ENCODE data around the gene NYNRIN. TPM values are rescaled to one million over a fixed set of nuclear protein-coding genes. Genes with fewer than 3 reads are reported as not detected.
"Not testable (repeated sequence)": the region's sequence is repeated elsewhere in the genome, so short reads cannot be mapped to it uniquely, and the experiment has no call there.

The NYNRIN gene
- under 1 TPM in 1 of 2 experiments, not detected in 1; 0.02 TPM for total RNA-seq

DNA sequence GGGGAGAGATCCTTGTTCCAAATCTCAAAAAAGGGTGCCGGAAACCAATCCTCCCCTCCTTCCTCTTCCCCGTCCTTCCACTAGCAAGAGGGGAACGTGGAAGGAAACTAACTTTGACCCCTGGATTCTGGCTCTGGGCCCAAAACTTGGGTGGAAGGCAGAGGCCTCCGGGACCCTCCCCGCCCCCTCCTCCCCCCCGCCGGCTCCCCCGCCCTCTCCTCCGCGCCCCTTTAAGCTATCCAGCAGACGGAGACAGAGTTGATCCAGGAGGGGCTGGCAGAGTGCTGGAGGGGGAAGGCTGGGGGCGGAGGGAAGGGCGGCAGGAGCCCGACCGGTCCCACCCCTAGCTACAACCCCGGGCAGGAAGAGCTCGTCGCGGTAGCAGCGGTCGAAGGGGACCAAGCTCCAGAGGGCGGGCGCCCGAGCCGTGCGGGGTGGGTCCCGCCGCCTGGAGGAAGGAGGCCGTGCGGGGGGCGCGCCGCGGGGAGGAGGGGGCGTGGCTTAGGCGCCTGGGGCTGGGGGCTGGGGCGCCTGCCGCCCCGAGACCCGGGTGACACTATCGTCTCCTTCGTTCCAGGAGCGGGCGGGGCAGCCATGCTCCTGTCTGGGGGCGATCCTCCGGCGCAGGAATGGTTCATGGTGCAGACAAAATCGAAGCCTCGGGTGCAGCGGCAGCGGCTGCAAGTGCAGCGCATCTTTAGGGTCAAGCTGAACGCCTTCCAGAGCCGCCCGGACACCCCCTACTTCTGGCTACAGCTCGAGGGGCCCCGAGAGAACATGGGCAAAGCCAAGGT, at the start of gene NYNRIN:
Gene NYNRIN, plus strand, starts transcription at position 351 of the 794 bp plus-strand sequence. Its CDS starts 244 bp downstream, at position 595.
- Mint-ChIP-seq H3K4me3 (peak within 1 kb of the TSS; percentile 37), H3K9me3 (no peaks in the 10 kb centered on the region), H3K27ac (no peak within 1 kb of the TSS), H3K27me3 (ENCODE audit: low read depth) (peaks cover 2% of the 10 kb centered on the region), H3K4me1 (ENCODE audit: low read depth) (peaks cover 6% of the 10 kb centered on the region), H3K36me3 (ENCODE audit: low read depth) (no peaks in the 10 kb centered on the region)
- intact Hi-C loops (cut with micrococcal nuclease) = loop anchor here (2.0 kb wide), 1 partner anchor 32 kb away; no protein-coding TSS in a partner anchor
- CTCF ChIA-PET = interaction anchor here (1.3 to 1.4 kb wide), 2 partner anchors 32 to 65 kb away, joined by 3 to 5 read pairs; no protein-coding TSS in a partner anchor
- peak; percentile 27 for DNase-seq

DNA sequence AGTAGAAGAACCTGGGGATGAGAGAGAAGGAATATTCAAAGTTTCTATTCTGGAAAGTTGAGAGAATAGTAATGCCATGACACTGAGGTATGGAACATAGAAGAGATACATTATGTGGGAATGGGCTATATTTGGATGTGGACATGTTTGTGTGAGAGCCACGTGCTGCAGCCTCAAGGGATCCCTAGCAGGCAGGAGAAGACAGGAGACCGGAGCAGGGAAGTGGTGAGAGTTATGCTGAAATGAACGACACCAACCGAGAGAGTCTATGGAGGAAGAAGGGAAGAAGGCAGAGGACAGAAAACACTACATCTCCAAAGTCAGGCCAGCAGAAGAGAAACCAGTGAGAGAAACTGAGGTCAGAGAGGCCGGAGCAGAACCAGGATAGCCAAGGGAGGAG, 49.1 kb upstream of the NYNRIN start:
- Mint-ChIP-seq H3K4me1 (ENCODE audit: low read depth) (peaks cover 8% of the 10 kb centered on the region), H3K27ac (no peak overlapping the region), H3K4me3 (no peak overlapping the region), H3K27me3 (ENCODE audit: low read depth) (peaks cover 37% of the 10 kb centered on the region), H3K9me3 (no peaks in the 10 kb centered on the region), H3K36me3 (ENCODE audit: low read depth) (no peaks in the 10 kb centered on the region)
- DNase-seq = no peak
- CTCF ChIA-PET = interaction anchor here (0.7 to 1.2 kb wide), 2 partner anchors 16 to 19 kb away, joined by 4 to 6 read pairs; no protein-coding TSS in a partner anchor
- intact Hi-C loops (cut with micrococcal nuclease) = no loop called here

DNA sequence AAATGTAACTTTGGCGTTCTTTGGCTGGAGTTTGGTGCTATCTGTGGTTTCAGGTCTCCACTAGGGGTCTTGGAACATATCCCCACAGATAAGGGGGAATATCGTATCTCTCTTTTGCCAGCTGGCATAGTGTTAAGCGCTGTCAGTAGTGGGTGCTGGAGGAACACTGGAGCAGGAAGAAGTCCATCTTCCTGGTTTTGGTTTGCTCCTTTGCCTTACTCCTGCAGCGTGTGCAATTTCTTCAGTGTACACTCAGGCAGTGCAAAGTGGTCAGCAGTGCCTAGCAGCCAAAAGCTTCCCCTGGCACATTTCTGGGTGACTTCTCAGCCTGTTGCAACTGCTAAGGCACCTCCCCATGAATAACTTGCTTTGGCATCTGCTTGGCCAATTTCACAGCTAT, 47.3 kb upstream of the NYNRIN start:
- intact Hi-C loops (cut with micrococcal nuclease) = no loop called here
- Mint-ChIP-seq H3K27ac (no peak overlapping the region), H3K4me3 (no peak overlapping the region), H3K27me3 (ENCODE audit: low read depth) (peaks cover 31% of the 10 kb centered on the region), H3K36me3 (ENCODE audit: low read depth) (no peaks in the 10 kb centered on the region), H3K4me1 (ENCODE audit: low read depth) (peaks cover 8% of the 10 kb centered on the region), H3K9me3 (no peaks in the 10 kb centered on the region)
- CTCF ChIA-PET = interaction anchor here (0.7 to 1.8 kb wide), 5 partner anchors 18 to 86 kb away, joined by 3 to 11 read pairs (median 5); no protein-coding TSS in a partner anchor
- DNase-seq = no peak

DNA sequence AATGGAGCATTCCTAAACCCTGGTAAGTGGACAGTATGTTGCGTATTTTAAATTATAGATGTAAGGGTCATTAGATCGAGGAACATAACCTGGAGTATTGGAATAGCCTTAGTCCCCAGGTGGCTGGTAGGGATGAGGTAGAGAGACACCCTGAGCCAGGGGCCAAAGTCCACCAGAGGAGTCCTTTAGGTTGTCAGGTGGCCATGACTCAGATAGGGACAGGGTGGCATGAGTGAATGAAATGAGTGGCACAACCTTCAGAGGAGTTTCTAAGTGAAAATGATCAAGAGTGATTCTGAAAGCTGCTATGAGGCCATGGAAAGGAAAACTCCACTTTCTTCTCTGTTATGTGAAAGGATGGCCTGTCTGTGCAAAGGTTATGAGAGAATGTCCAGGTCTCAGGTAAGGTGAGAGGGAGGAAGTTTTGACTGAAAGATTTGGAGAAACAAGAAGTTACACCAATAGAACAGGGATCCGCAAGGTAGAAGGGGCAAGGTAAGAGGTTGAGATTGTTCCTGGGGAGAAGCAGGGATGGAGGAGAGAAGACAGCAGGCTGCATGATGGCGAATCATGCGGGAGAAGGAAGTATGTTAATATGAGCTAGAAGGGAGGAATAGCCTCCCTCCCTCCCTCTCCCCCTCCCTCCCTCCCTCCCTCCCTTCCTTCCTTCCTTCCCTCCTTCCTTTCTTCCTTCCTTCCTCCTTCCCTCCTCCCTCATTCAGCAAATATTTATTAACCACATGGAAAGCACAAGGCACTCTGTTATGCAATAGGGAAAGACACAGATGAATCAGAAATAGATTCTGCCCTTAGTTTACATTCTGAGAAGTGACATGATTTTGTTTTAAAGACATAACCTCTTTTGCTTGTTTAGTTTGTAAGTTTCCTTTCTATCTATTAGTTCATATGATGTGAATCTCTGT, 45.0 kb upstream of the NYNRIN start:
- H3K27ac Mint-ChIP-seq = no peak overlapping the region
- DNase-seq = no peak
- H3K4me3 Mint-ChIP-seq = no peak overlapping the region
- peaks cover 8% of the 10 kb centered on the region for H3K4me1 Mint-ChIP-seq (ENCODE audit: low read depth)
- H3K27me3 Mint-ChIP-seq (ENCODE audit: low read depth) = peaks cover 31% of the 10 kb centered on the region
- CTCF ChIA-PET = no interaction called here
- intact Hi-C loops (cut with micrococcal nuclease) = no loop called here
- no peaks in the 10 kb centered on the region for H3K9me3 Mint-ChIP-seq
- H3K36me3 Mint-ChIP-seq (ENCODE audit: low read depth) = no peaks in the 10 kb centered on the region

DNA sequence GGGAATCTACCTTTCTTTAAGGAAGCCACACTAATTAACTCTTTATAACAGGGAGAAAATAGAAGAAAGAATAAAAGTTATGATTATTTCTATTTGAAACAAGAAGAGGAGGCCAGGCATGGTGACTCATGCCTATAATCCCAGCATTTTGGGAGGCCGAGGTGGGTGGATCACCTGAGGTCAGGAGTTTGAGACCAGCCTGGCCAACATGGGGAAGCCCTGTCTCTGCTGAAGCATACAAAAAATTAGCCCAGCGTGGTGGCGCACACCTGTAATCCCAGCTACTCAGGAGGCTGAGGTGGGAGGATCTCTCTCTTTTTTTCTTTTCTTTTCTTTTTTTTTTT, 44.3 kb upstream of the NYNRIN start:
- H3K4me1 Mint-ChIP-seq (ENCODE audit: low read depth); intact Hi-C loops (cut with micrococcal nuclease): not testable (repeated sequence)

DNA sequence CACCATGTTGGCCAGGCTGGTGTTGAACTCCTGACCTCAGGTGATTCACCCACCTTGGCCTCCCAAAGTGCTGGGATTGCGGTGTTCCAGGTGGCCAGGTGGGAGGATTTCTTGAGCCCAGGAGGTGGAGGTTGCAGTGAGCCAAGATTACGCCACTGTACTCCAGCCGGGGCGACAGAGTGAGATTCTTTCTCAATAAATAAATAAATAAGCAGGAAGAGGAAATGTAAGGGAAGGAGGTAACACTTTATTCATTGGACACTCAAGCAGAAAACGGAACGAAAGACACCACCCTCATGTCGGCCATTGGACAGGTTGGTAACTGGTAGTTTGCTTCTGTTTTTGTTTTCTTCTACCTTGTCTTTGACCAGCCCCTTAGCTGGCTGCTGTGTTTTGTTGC, 43.8 kb upstream of the NYNRIN start:
- no peaks in the 10 kb centered on the region for H3K36me3 Mint-ChIP-seq (ENCODE audit: low read depth)
- intact Hi-C loops (cut with micrococcal nuclease) = no loop called here
- CTCF ChIA-PET = interaction anchor here (0.6 kb wide), 1 partner anchor 81 kb away, joined by 3 read pairs; no protein-coding TSS in a partner anchor
- DNase-seq = no peak
- peaks cover 8% of the 10 kb centered on the region for H3K4me1 Mint-ChIP-seq (ENCODE audit: low read depth)
- no peak overlapping the region for H3K4me3 Mint-ChIP-seq
- no peaks in the 10 kb centered on the region for H3K9me3 Mint-ChIP-seq
- peaks cover 23% of the 10 kb centered on the region for H3K27me3 Mint-ChIP-seq (ENCODE audit: low read depth)
- H3K27ac Mint-ChIP-seq = no peak overlapping the region

More for the DNA sequence above, 44.3 kb upstream of the NYNRIN start:
- not testable (repeated sequence) for DNase-seq; H3K27ac Mint-ChIP-seq; H3K4me3 Mint-ChIP-seq; H3K36me3 Mint-ChIP-seq (ENCODE audit: low read depth); H3K9me3 Mint-ChIP-seq
- peaks cover 29% of the 10 kb centered on the region for H3K27me3 Mint-ChIP-seq (ENCODE audit: low read depth)
- CTCF ChIA-PET = interaction anchor here (0.6 kb wide), 1 partner anchor 81 kb away, joined by 3 read pairs; no protein-coding TSS in a partner anchor

DNA sequence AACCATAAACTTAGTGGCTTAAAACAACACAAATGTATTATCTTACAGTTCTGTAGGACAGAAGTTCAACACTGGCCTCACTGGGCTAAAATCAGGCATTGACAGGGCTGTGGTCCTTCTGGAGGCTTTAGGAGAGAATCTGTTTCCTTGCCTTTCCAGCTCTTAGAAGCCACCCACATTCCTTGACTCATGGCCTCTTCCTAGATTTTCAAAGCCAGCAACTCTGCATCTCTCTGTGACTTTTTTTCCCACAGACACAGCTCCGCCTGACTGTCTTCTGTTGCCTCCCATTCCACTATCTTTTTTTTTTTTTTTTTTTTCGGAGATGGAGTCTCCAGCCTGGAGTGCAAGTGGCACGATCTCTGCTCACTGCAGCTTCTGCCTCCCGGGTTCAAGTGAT, 42.6 kb upstream of the NYNRIN start:
- Mint-ChIP-seq H3K4me1 (ENCODE audit: low read depth) (peaks cover 8% of the 10 kb centered on the region), H3K27me3 (ENCODE audit: low read depth) (peaks cover 18% of the 10 kb centered on the region)
- CTCF ChIA-PET = interaction anchor here (0.6 kb wide), 1 partner anchor 69 kb away, joined by 4 read pairs; no protein-coding TSS in a partner anchor

DNA sequence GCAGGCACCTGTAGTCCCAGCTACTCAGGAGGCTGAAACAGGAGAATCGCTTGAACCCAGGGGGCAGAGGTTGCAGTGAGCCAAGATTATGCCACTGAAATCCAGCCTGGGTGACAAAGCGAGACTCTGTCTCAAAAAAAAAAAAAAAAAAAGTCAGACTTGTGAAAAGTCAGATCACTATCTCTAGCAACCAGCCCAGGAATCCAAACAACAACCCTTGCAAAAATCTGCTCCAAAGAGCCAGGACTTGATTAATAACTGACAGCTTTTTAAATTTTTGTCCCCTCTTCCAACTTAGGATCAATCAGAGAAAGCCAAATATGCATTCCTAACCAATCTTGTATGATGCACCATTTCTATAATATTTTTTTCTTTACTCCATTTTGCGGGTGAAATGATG, 38.5 kb upstream of the NYNRIN start:
- H3K9me3 Mint-ChIP-seq = no peaks in the 10 kb centered on the region
- peaks cover 14% of the 10 kb centered on the region for H3K27me3 Mint-ChIP-seq (ENCODE audit: low read depth)
- no peaks in the 10 kb centered on the region for H3K4me1 Mint-ChIP-seq (ENCODE audit: low read depth)

More for the DNA sequence above, 42.6 kb upstream of the NYNRIN start:
- Mint-ChIP-seq H3K36me3 (ENCODE audit: low read depth) (no peaks in the 10 kb centered on the region), H3K4me3 (no peak overlapping the region), H3K9me3 (no peaks in the 10 kb centered on the region), H3K27ac (no peak overlapping the region)
- DNase-seq = no peak
- intact Hi-C loops (cut with micrococcal nuclease) = no loop called here

DNA sequence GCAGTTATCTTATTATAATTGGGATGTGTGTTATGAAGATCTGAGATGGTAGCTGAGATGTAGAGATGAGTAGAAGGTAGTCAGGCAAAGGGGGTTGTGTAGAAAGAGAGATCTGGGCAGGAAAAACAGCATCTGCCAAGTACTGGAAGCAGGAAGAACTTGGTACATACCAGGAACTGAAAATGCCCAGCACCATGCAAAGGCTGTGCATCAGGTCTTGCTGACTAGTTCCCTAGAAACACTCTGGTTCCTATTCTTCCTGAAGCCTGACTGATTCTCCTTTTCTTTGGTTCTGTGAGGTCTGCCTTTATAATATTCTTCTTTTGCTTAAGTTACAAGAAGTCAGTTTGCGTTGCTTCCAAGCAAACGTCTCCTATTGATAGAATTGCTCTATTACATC, 37.5 kb upstream of the NYNRIN start:
- CTCF ChIA-PET = interaction anchor here (0.6 to 3.3 kb wide), 6 partner anchors 24 to 77 kb away, joined by 4 to 26 read pairs (median 7); no protein-coding TSS in a partner anchor
- DNase-seq = no peak
- H3K9me3 Mint-ChIP-seq = no peaks in the 10 kb centered on the region
- no peak overlapping the region for H3K27ac Mint-ChIP-seq
- H3K4me1 Mint-ChIP-seq (ENCODE audit: low read depth) = peaks cover 8% of the 10 kb centered on the region
- H3K27me3 Mint-ChIP-seq (ENCODE audit: low read depth) = peaks cover 22% of the 10 kb centered on the region
- intact Hi-C loops (cut with micrococcal nuclease) = no loop called here
- H3K36me3 Mint-ChIP-seq (ENCODE audit: low read depth) = no peaks in the 10 kb centered on the region
- no peak overlapping the region for H3K4me3 Mint-ChIP-seq

More for the DNA sequence above, 38.5 kb upstream of the NYNRIN start:
- no peak for DNase-seq
- no peak overlapping the region for H3K4me3 Mint-ChIP-seq
- H3K36me3 Mint-ChIP-seq (ENCODE audit: low read depth) = no peaks in the 10 kb centered on the region
- CTCF ChIA-PET = interaction anchor here (1.0 to 3.3 kb wide), 2 partner anchors 71 to 76 kb away, joined by 9 to 15 read pairs; no protein-coding TSS in a partner anchor
- H3K27ac Mint-ChIP-seq = no peak overlapping the region
- intact Hi-C loops (cut with micrococcal nuclease) = no loop called here

DNA sequence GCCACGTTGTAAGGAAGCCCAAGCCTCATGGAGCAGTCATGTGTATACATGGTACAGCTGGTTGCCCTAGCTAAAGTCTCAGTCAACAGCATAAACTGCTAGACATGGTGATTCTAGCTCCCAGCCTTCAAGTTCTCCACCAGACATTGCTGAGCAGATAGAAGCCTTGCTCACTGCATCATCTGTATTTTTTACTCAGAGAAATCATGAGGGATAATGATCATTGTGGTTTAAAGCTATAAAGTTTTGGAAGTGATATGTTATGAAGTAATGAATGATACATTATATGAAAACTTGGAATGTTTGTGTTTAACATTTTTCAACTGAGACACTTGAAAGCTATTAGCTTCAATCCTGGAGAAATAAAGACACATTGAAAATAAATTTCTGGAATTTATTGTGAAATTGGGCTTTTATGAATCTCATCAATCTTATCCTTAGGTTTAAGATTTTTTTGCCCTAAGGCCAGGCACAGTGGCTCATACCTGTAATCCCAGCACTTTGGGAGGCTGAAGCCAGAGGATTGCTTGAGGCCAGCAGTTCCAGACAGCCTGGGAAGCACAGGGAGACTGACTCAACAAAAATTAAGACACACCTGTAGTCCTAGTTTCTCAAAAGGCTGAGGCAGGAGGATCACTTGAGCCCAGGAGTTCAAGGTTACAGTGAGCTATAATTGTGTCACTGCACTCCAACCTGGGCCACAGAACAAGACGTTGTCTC, 36.4 kb upstream of the NYNRIN start:
- Mint-ChIP-seq H3K4me3 (no peak overlapping the region), H3K27me3 (ENCODE audit: low read depth) (peaks cover 29% of the 10 kb centered on the region), H3K4me1 (ENCODE audit: low read depth) (peaks cover 15% of the 10 kb centered on the region), H3K9me3 (no peaks in the 10 kb centered on the region), H3K27ac (no peak overlapping the region), H3K36me3 (ENCODE audit: low read depth) (no peaks in the 10 kb centered on the region)
- DNase-seq = no peak
- CTCF ChIA-PET = interaction anchor here (0.6 to 3.3 kb wide), 8 partner anchors 17 to 90 kb away, joined by 3 to 26 read pairs (median 5); no protein-coding TSS in a partner anchor
- intact Hi-C loops (cut with micrococcal nuclease) = no loop called here

DNA sequence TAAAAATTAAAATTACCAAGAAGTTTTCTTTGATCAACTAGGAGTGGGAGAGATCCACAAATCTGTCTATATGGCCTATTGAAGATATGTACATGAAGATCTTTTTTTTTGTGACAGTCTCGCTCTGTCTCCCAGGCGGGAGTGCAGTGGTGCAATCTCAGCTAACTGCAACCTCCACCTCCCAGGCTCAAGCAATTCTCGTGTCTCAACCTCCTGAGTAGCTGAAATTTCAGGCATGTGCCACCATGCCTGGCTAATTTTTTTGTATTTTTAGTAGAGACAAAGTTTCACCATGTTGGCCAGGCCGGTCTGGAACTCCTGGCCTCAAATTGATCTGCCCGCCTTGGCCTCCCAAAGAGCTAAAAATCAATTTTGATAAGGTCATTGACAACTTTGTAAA, 35.4 kb upstream of the NYNRIN start:
- Mint-ChIP-seq H3K4me1 (ENCODE audit: low read depth) (peaks cover 25% of the 10 kb centered on the region), H3K9me3 (no peaks in the 10 kb centered on the region), H3K4me3 (no peak overlapping the region), H3K27ac (no peak overlapping the region), H3K27me3 (ENCODE audit: low read depth) (peaks cover 36% of the 10 kb centered on the region), H3K36me3 (ENCODE audit: low read depth) (no peaks in the 10 kb centered on the region)
- intact Hi-C loops (cut with micrococcal nuclease) = no loop called here
- CTCF ChIA-PET = interaction anchor here (0.7 to 2.9 kb wide), 3 partner anchors 55 to 68 kb away, joined by 3 to 26 read pairs (median 4); no protein-coding TSS in a partner anchor
- no peak for DNase-seq
